Activated T-cell treated with anti-CD3 and anti-CD28 coated beads, Interleukin-2, amount 50 U/mL, for 24 hours (primary cell): ENCODE results near the gene KRTAP10-5.

Experiments
- DNase-seq: peaks from one replicate; pipeline ENCODE4 v3.0.0-alpha.2; 2020
- H3K27ac Mint-ChIP-seq: 2 replicates; pipeline ENCODE4 v1.8.0; 2020; ENCODE audit warnings: mild to moderate bottlenecking, mixed read lengths
- H3K27me3 Mint-ChIP-seq: 2 replicates; pipeline ENCODE4 v1.8.0; 2020; ENCODE audit warnings: mixed read lengths
- H3K36me3 Mint-ChIP-seq: 2 replicates; pipeline ENCODE4 v1.8.0; 2020; ENCODE audit warnings: low read depth, mixed read lengths
- H3K4me1 Mint-ChIP-seq: 2 replicates; pipeline ENCODE4 v1.8.0; 2020; ENCODE audit warnings: low read depth, mixed read lengths
- H3K4me3 Mint-ChIP-seq: 2 replicates; pipeline ENCODE4 v1.8.0; 2020; ENCODE audit warnings: mild to moderate bottlenecking, moderate library complexity, mixed read lengths
- H3K9me3 Mint-ChIP-seq: 2 replicates; pipeline ENCODE4 v1.8.0; 2020; ENCODE audit warnings: mixed read lengths

KRTAP10-5 gene

DNA sequence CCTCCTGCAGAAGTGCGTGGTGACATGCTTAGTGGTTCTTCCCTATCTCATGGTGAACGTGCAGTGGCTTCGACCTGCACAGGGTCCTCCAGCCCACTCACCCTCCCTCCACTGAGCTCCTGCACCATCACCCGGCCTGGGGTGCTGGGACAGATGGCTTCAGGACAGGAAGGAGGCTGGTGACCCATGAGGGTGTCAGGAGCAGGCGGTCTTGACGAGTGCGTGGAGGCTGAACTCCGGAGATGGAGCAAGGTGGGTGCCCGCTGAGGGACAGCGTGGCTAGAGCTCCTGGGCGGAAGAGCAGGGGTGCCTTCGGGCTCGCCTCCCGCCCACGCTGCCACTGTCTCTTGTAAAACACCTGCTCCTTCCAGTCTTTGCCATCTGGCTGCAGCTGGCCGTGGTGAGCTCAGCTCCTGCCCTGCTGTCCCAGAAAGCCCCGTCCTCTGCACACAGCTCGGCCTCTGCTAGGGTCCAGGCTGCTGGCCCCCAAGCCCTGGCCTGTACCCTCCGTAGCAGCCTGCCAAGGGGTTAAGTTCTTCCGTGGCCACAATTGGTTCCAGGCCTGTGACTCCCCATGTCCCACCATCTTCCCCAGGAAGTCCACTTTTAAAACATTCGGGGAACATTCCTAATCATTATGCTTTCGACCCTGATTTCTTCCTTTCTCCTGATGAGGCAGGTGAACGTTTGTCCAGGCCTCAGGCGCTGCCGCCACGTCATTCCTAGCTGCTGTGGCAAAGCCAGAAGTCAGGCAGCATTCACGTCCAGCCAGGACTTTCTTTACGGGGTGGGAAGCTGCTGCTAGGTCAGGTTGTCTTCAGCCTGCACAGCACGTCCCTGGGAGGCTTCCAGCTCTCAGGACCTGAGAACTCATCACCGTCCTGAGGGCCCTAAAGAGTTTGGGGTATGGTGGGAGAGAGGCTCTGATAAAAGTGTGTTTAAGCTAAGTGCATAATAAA lies 48.5 kb downstream of the KRTAP10-5 start:
- Mint-ChIP-seq H3K27me3 (no peaks in the 10 kb centered on the region), H3K4me1 (no peaks in the 10 kb centered on the region), H3K9me3 (no peaks in the 10 kb centered on the region)

DNA sequence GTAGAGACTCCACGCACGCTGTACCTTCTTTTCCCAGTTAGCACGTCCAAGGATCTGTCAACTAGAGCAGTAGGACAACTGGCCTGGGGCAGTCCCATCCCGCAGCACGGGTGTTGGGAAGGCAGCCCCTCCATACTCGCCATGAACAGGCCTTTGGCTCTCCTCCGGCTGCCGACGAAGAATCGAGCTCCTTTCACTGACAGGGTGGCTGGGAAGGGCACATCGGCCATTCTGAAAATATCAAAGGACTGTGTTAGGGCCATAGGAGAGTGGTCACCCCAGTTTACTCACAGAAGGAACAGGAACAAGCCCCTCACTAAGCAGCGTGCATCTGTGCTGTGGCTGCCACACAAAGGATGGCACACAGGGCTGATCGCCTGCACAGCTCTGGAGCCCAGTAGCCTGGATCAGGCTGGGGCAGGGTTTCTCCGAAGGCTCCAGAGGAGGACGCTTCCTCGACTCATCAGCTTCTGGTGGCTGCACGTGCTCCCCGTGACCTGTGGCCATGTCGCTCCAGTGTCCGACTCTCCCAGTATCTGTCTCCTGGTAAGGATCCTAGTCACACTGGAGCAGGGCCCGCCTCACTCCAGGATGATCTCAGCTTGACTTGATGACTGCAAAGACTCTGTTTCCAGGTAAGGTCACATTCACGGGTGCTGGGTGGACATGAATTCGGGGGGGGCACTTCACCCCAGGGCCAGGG lies 49.4 kb downstream of the KRTAP10-5 start:
- Mint-ChIP-seq H3K27ac (no peak overlapping the region), H3K36me3 (no peaks in the 10 kb centered on the region), H3K4me3 (no peak overlapping the region), H3K27me3 (no peaks in the 10 kb centered on the region), H3K9me3 (no peaks in the 10 kb centered on the region), H3K4me1 (no peaks in the 10 kb centered on the region)
- DNase-seq: peak; percentile 19

More for the DNA sequence above, 48.5 kb downstream of the KRTAP10-5 start:
- no peak for DNase-seq
- no peak overlapping the region for H3K27ac Mint-ChIP-seq
- H3K4me3 Mint-ChIP-seq: no peak overlapping the region
- H3K36me3 Mint-ChIP-seq: no peaks in the 10 kb centered on the region

DNA sequence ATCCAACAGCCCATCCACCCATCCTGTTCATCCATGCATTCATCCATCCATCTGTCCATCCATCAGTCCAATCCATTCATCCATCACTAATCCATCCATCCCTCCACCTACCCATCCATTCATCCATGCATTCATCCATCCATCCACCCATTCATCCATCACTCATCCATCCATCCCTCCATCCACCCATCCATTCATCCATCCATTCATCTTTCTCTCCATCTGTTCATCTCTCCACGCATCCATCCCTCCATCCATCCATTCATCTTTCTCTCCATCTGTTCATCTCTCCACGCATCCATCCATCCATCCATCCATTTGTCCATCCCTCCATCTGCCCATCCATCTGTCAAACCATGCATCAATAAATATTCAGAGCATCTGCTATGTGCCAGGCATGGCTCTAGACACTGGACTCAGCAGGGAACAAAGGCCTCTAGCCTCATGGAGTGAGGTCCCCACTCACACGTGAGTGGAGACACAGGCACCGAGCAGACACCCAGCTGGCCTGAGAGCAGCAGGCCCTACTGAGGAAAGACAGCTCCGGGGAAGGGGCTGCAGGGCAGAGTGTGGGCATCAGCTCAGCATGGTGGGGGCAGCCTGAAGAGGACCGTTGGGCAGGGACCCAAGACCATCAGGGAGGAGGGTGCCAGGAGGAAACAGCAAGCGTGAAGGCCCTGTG lies 50.0 kb downstream of the KRTAP10-5 start:
- Mint-ChIP-seq H3K27ac (no peak overlapping the region), H3K9me3 (no peaks in the 10 kb centered on the region), H3K27me3 (no peaks in the 10 kb centered on the region), H3K4me3 (no peak overlapping the region), H3K4me1 (no peaks in the 10 kb centered on the region), H3K36me3 (no peaks in the 10 kb centered on the region)
- no peak for DNase-seq

DNA sequence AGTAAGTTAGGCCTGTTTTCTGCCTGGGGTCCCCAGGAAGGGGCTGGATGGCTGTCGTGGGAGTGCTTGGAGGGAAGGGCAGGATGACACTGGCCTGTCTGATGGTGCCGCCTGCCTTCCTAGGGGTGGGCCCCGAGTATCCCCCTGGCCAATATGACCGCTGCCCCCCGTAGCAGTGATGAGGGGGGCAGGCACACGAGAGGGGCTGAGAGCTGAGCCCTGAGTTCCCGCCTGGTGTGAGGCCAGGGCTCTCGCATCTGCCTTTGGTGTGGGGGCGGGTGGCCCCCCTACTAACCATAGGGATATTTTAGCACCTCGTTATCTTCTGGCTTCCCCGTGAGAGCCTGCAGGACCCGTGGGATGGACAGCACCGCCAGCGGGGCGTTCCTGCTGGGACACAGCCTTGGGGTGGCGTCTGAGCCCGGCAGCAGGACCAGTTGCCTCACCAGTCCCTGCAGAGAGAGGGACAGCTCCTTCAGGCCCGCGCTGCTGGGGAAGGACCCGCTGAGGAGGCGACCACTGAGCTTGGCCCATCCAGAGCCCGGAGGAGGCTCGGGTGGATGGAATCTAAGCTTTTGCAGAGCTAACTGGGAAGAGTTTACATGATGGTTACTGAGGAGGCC lies 50.8 kb downstream of the KRTAP10-5 start:
- no peak overlapping the region for H3K4me3 Mint-ChIP-seq
- no peak overlapping the region for H3K27ac Mint-ChIP-seq
- H3K36me3 Mint-ChIP-seq: no peaks in the 10 kb centered on the region
- no peaks in the 10 kb centered on the region for H3K9me3 Mint-ChIP-seq
- peak; percentile 7 for DNase-seq
- no peaks in the 10 kb centered on the region for H3K27me3 Mint-ChIP-seq
- no peaks in the 10 kb centered on the region for H3K4me1 Mint-ChIP-seq
